ENCODE data around the gene GGCT. TPM values are rescaled to one million over a fixed set of nuclear protein-coding genes. Genes with fewer than 3 reads are reported as not detected.

The GGCT gene
- total RNA-seq, 1 donor from 2014 or later = 49.1 TPM

- DNase-seq (ENCODE audit: low spot score) = no peak
These were observed 41.1 kb downstream of the GGCT start for GRCh38 chr7:30463405-30464145.

GRCh38 chr7:30462179-30462578 is 42.5 kb downstream of the GGCT start:
- no peak for DNase-seq (ENCODE audit: low spot score)

GRCh38 chr7:30460246-30460633 is 44.4 kb downstream of the GGCT start:
- peak; percentile 42 for DNase-seq (ENCODE audit: low spot score)

- DNase-seq (ENCODE audit: low spot score) = peak; percentile 96
These were observed 44.9 kb downstream of the GGCT start for GRCh38 chr7:30459591-30460245.

- DNase-seq (ENCODE audit: low spot score) = no peak
These were observed 46.3 kb downstream of the GGCT start for GRCh38 chr7:30458311-30458710.

GRCh38 chr7:30453921-30454320 is 50.7 kb downstream of the GGCT start:
- no peak for DNase-seq (ENCODE audit: low spot score)

GRCh38 chr7:30453016-30453415 is 51.6 kb downstream of the GGCT start:
- no peak for DNase-seq (ENCODE audit: low spot score)

- no peak for DNase-seq (ENCODE audit: low spot score)
These were observed 52.2 kb downstream of the GGCT start for GRCh38 chr7:30452280-30452930.

- DNase-seq (ENCODE audit: low spot score) = no peak
These were observed 52.9 kb downstream of the GGCT start for GRCh38 chr7:30451539-30452279.

GRCh38 chr7:30450983-30451497 is 53.6 kb downstream of the GGCT start:
- no peak for DNase-seq (ENCODE audit: low spot score)

GRCh38 chr7:30450240-30450982 is 54.2 kb downstream of the GGCT start:
- DNase-seq (ENCODE audit: low spot score) = no peak

GRCh38 chr7:30448461-30449189 is 56.0 kb downstream of the GGCT start:
- no peak for DNase-seq (ENCODE audit: low spot score)

GRCh38 chr7:30447466-30447865 is 57.2 kb downstream of the GGCT start:
- DNase-seq (ENCODE audit: low spot score) = no peak

Other genes with a start within 250 kb of the GGCT start
- gene ZNRF2, start 220.2 kb downstream of the GGCT start, total RNA-seq (ENCODE audit: insufficient read depth, low replicate concordance) = 17.3 TPM
- 25.5 TPM for gene NOD1, start 26.0 kb downstream of the GGCT start, total RNA-seq (ENCODE audit: insufficient read depth, low replicate concordance)
- 68.1 TPM for gene GARS1, start 90.0 kb upstream of the GGCT start, total RNA-seq (ENCODE audit: insufficient read depth, low replicate concordance)
- gene CRHR2, start 177.6 kb upstream of the GGCT start, total RNA-seq (ENCODE audit: insufficient read depth, low replicate concordance) = 0.72 TPM
- 151 TPM for gene INMT, start 247.3 kb upstream of the GGCT start, total RNA-seq (ENCODE audit: insufficient read depth, low replicate concordance)